ENCODE results near the gene PRUNE2. TPM values are rescaled to one million over a fixed set of nuclear protein-coding genes. Genes with fewer than 3 reads are reported as not detected.
A peak's percentile ranks its signal among the peaks of the same experiment; 100 is the strongest.
"Not testable (repeated sequence)": the region's sequence is repeated elsewhere in the genome, so short reads cannot be mapped to it uniquely, and the experiment has no call there.

Gene PRUNE2
- total and polyA plus RNA-seq, 4 donors: 38.1 to 558 (median 198) TPM

DNA sequence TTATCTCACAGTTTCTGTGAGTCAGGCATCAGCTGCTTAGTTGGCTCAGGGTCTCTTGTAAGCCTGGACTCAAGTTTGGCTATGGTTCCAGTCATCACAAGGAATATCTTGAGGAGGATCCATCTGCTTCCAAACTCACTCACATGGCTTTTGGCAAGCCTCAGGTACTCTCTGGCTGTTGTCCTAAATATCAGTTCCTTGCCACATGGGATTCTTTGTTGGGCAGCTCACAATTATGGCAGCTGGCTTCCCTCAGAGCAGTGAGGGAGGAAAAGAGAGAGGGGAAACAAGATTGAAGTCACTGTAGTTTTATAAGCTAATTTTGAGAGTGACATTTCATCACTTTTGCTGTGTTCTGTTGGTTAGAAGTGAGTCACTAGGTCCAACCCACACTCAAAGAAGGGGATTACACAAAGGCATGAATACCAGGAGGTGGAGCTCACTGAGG lies 302.4 kb downstream of the PRUNE2 start:
- no peaks in the 10 kb centered on the region for H3K4me1 ChIP-seq (ENCODE audit: control insufficient read depth in 1 of 2, insufficient read depth in 2 of 2, low read length in 2 of 2)
- ATAC-seq (ENCODE audit: low FRiP score) (peak; percentile 48), DNase-seq (no peak)
- H3K4me3 ChIP-seq (ENCODE audit: low read length in 2 of 2): no peak overlapping the region
- no peaks in the 10 kb centered on the region for H3K9me3 ChIP-seq (ENCODE audit: control insufficient read depth, low read length)
- no peaks in the 10 kb centered on the region for H3K27me3 ChIP-seq (ENCODE audit: control insufficient read depth in 1 of 2, insufficient read depth in 2 of 2, low read length in 1 of 2)
- H3K27ac ChIP-seq (ENCODE audit: low read depth in 1 of 2, low read length in 2 of 2): no peak overlapping the region
- intact Hi-C loops (cut with DNase I): no loop called here
- H3K36me3 ChIP-seq (ENCODE audit: control insufficient read depth in 1 of 2, insufficient read depth in 2 of 2, low read length in 1 of 2): no peaks in the 10 kb centered on the region

DNA sequence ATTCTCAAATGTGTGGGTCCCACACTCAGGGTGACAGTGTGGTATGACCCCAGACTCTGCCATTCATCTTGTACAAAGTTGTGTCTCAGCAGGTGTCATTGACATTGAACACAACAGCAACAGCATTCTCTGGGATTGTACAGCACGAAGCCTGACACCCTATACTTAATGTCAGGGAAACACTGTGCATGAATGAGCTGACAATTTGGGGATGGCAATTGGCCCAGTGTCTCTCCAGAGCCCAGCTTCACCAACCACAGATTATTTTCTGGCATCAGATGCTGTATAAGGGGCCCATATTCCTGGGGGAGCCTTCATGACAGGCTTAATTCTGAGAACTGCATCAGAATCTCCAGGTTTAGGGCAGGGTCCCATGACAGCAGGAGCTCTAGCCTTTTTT lies 303.7 kb downstream of the PRUNE2 start:
- intact Hi-C loops (cut with DNase I): no loop called here
- Histone ChIP-seq H3K27me3 (ENCODE audit: control insufficient read depth in 1 of 2, insufficient read depth in 2 of 2, low read length in 1 of 2) (no peaks in the 10 kb centered on the region), H3K4me3 (ENCODE audit: low read length in 2 of 2) (no peak overlapping the region), H3K9me3 (ENCODE audit: control insufficient read depth, low read length) (no peaks in the 10 kb centered on the region), H3K36me3 (ENCODE audit: control insufficient read depth in 1 of 2, insufficient read depth in 2 of 2, low read length in 1 of 2) (no peaks in the 10 kb centered on the region), H3K4me1 (ENCODE audit: control insufficient read depth in 1 of 2, insufficient read depth in 2 of 2, low read length in 2 of 2) (no peaks in the 10 kb centered on the region), H3K27ac (ENCODE audit: low read depth in 1 of 2, low read length in 2 of 2) (no peak overlapping the region)
- no peak for ATAC-seq (ENCODE audit: low FRiP score)
- WGBS, 2 donors: 78 to 90% methylated on average over 1 of the region's 1 CpG
- DNase-seq: no peak

DNA sequence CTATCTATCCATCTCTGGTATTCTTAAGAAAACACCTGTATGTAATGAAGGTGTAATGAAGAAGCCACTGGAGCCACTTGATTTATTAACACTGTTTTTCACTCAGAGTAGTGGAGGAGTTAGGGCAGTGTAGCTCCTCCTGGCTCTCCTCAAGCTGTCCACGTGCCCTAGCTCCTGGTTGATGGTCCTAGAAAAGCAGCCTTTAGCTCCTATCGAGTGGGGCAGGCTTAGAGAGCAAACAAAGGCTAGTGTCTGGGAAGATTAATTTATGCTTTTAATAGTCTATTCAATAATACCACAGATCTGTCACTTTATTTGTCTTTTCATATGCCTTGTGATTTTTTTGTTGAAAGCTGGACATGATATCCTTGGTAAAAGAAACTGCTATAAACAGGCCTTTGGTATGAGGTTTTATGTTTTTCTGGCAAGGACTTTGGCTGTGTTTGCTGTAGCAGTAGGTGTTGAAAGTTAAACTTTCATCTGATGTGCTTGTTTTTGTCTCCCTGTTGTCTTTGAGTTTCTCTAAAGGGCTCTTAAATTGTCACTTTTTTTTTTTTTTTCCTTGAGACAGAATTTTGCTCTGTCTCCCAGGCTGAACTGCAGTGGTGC lies 305.8 kb downstream of the PRUNE2 start:
- H3K27ac ChIP-seq (ENCODE audit: low read depth in 1 of 2, low read length in 2 of 2): no peak overlapping the region
- WGBS, 2 donors: 60 to 66% methylated on average over 2 of the region's 2 CpGs
- no peaks in the 10 kb centered on the region for H3K4me1 ChIP-seq (ENCODE audit: control insufficient read depth in 1 of 2, insufficient read depth in 2 of 2, low read length in 2 of 2)
- no peak overlapping the region for H3K4me3 ChIP-seq (ENCODE audit: low read length in 2 of 2)
- no peaks in the 10 kb centered on the region for H3K36me3 ChIP-seq (ENCODE audit: control insufficient read depth in 1 of 2, insufficient read depth in 2 of 2, low read length in 1 of 2)
- intact Hi-C loops (cut with DNase I): no loop called here
- ATAC-seq (ENCODE audit: low FRiP score): no peak
- H3K9me3 ChIP-seq (ENCODE audit: control insufficient read depth, low read length): no peaks in the 10 kb centered on the region
- H3K27me3 ChIP-seq (ENCODE audit: control insufficient read depth in 1 of 2, insufficient read depth in 2 of 2, low read length in 1 of 2): no peaks in the 10 kb centered on the region
- no peak for DNase-seq

DNA sequence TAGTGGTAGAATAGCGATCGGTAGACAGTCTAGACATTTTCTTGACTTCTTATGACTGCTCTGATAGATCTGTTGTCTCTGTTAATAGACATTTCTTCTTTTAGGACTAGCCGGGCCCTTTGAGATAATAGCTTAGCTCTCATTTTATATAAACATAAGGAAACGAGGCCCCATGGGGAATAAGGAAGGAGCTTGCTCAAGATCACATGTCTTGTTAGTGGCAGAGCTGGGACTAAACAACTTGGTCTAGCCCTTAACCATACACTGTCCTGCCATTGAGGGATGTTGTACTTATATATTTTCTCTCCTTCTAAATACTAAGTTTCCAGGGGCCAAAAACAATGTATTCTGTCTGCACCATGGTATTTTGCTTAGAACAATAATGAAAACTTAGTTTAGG lies 306.9 kb downstream of the PRUNE2 start:
- intact Hi-C loops (cut with DNase I): no loop called here
- Histone ChIP-seq H3K4me1 (ENCODE audit: control insufficient read depth in 1 of 2, insufficient read depth in 2 of 2, low read length in 2 of 2) (no peaks in the 10 kb centered on the region), H3K9me3 (ENCODE audit: control insufficient read depth, low read length) (no peaks in the 10 kb centered on the region), H3K27ac (ENCODE audit: low read depth in 1 of 2, low read length in 2 of 2) (no peak overlapping the region), H3K27me3 (ENCODE audit: control insufficient read depth in 1 of 2, insufficient read depth in 2 of 2, low read length in 1 of 2) (no peaks in the 10 kb centered on the region), H3K36me3 (ENCODE audit: control insufficient read depth in 1 of 2, insufficient read depth in 2 of 2, low read length in 1 of 2) (no peaks in the 10 kb centered on the region), H3K4me3 (ENCODE audit: low read length in 2 of 2) (no peak overlapping the region)
- 69 to 76% methylated on average over 4 of the region's 4 CpGs for WGBS, 2 donors
- no peak for DNase-seq
- ATAC-seq (ENCODE audit: low FRiP score): no peak

DNA sequence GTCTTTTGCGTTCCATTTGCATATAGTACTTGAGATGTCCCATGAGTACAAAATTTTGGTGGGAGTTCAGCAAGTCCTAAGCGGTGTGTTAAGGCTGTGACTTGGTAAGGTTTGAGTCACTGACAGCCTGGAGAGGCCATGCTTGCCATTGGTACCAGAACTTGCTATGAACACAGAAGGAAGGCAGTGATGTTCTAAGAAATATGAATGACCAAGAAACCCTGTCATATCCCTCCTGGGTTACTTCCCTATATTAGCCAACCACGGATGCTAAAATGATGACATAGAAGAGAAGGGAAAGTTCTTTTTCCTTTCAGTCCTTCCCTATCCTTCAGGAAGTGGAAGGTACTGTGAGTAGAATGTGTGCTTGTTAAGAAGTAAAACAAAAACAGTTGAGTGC lies 310.3 kb downstream of the PRUNE2 start:
- H3K9me3 ChIP-seq (ENCODE audit: control insufficient read depth, low read length): no peaks in the 10 kb centered on the region
- H3K27me3 ChIP-seq (ENCODE audit: control insufficient read depth in 1 of 2, insufficient read depth in 2 of 2, low read length in 1 of 2): no peaks in the 10 kb centered on the region
- H3K4me3 ChIP-seq (ENCODE audit: low read length in 2 of 2): no peak overlapping the region
- DNase-seq: no peak
- 41 to 51% methylated on average over 3 of the region's 3 CpGs for WGBS, 2 donors
- intact Hi-C loops (cut with DNase I): no loop called here
- H3K36me3 ChIP-seq (ENCODE audit: control insufficient read depth in 1 of 2, insufficient read depth in 2 of 2, low read length in 1 of 2): no peaks in the 10 kb centered on the region
- no peaks in the 10 kb centered on the region for H3K4me1 ChIP-seq (ENCODE audit: control insufficient read depth in 1 of 2, insufficient read depth in 2 of 2, low read length in 2 of 2)
- ATAC-seq (ENCODE audit: low FRiP score): no peak
- H3K27ac ChIP-seq (ENCODE audit: low read depth in 1 of 2, low read length in 2 of 2): no peak overlapping the region

DNA sequence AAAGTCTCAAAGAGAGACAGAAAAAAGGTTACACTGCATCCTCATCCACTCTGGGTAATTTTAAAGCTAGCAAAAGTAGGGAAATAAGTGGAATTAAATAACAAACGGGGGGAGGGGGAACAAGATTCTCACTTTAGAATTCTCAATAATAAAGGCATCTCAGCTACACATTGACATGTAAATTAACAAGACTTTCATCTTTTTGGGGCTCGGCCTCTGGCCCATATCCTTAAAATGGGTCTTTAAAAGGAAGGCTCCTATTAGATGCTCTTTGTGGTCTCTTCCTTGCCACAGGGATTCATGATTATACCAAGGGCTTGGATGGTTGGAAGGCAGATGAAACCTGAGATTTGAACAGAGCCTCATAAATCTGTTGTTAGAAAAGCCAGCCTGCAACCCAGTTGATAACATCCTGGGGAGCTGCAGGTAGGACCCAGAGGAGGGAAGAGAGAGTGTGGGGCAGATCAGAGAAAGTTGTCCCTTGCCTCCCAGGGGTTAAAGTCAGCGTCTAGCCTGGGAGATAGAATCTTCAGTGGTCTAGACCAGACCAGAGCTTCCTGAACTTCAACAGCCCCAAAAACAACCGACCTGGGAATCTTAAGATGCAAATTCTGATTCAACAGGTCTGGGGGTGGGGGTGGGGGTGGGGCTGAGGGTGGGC lies 311.0 kb downstream of the PRUNE2 start:
- 45 to 53% methylated on average over 4 of the region's 4 CpGs for WGBS, 2 donors
- DNase-seq: no peak

DNA sequence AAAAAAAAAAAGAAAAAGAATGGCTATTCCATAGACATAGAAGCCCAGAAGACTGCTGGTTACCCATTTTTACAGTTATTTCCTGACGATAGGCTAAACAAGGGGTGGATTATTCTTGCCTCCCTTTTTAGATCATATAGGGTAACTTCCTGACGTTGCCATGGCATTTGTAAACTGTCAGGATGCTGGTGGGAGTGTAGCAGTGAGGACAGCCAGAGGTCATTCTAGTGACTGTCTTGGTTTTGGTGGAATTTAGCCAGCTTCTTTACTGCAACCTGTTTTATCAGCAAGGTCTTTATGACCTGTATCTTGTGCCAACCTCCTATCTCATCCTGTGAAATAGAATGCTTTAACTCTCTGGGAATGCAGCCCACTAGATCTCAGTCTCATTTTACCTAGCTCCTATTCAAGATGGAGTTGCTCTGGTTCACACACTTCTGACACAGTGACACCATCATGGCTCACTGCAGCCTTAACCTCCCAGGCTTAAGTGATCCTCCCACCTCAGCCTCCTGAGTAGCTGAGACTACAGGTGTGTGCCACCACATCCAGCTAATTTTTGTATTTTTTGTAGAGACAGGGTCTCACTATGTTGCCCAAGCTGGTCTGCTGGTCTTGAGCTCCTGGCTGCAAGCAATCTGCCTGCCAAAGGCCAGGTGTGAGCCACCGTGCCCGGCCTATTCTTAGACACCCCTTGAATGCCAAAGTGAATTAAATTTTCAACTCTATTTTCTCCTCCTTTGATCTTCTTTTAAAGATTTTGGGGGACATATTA lies 311.8 kb downstream of the PRUNE2 start:
- H3K4me3 ChIP-seq (ENCODE audit: low read length in 2 of 2); H3K27me3 ChIP-seq (ENCODE audit: control insufficient read depth in 1 of 2, insufficient read depth in 2 of 2, low read length in 1 of 2); ATAC-seq (ENCODE audit: low FRiP score); DNase-seq; H3K4me1 ChIP-seq (ENCODE audit: control insufficient read depth in 1 of 2, insufficient read depth in 2 of 2, low read length in 2 of 2); intact Hi-C loops (cut with DNase I); H3K9me3 ChIP-seq (ENCODE audit: control insufficient read depth, low read length); H3K36me3 ChIP-seq (ENCODE audit: control insufficient read depth in 1 of 2, insufficient read depth in 2 of 2, low read length in 1 of 2); H3K27ac ChIP-seq (ENCODE audit: low read depth in 1 of 2, low read length in 2 of 2): not testable (repeated sequence)
- WGBS, 2 donors: 46 to 60% methylated on average over 4 of the region's 4 CpGs

More for the DNA sequence above, 311.0 kb downstream of the PRUNE2 start:
- no peak overlapping the region for H3K4me3 ChIP-seq (ENCODE audit: low read length in 2 of 2)
- no peak for ATAC-seq (ENCODE audit: low FRiP score)
- no peaks in the 10 kb centered on the region for H3K4me1 ChIP-seq (ENCODE audit: control insufficient read depth in 1 of 2, insufficient read depth in 2 of 2, low read length in 2 of 2)
- H3K27me3 ChIP-seq (ENCODE audit: control insufficient read depth in 1 of 2, insufficient read depth in 2 of 2, low read length in 1 of 2): no peaks in the 10 kb centered on the region
- no peaks in the 10 kb centered on the region for H3K9me3 ChIP-seq (ENCODE audit: control insufficient read depth, low read length)
- H3K36me3 ChIP-seq (ENCODE audit: control insufficient read depth in 1 of 2, insufficient read depth in 2 of 2, low read length in 1 of 2): no peaks in the 10 kb centered on the region
- H3K27ac ChIP-seq (ENCODE audit: low read depth in 1 of 2, low read length in 2 of 2): no peak overlapping the region
- intact Hi-C loops (cut with DNase I): no loop called here

DNA sequence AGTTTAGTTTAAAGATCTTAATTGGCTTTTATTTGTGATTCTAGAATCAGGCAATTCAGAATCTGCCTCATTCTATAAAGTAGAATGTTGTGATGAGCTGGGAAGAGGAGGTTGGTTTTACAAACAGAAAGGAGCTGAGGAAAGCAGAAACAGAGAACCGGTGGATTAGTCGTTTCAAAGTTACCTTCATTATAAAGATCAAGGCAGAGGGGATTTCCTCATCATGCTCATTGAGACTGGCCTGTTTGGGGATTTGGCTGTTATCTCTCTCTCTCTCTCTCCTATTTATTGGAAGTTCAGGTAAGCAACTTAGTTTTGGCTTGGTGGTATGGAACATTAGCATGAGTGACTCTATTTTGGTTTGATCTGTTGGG lies 313.0 kb downstream of the PRUNE2 start:
- intact Hi-C loops (cut with DNase I): no loop called here
- Histone ChIP-seq H3K27ac (ENCODE audit: low read depth in 1 of 2, low read length in 2 of 2) (no peak overlapping the region), H3K4me3 (ENCODE audit: low read length in 2 of 2) (no peak overlapping the region), H3K27me3 (ENCODE audit: control insufficient read depth in 1 of 2, insufficient read depth in 2 of 2, low read length in 1 of 2) (no peaks in the 10 kb centered on the region), H3K4me1 (ENCODE audit: control insufficient read depth in 1 of 2, insufficient read depth in 2 of 2, low read length in 2 of 2) (no peaks in the 10 kb centered on the region), H3K36me3 (ENCODE audit: control insufficient read depth in 1 of 2, insufficient read depth in 2 of 2, low read length in 1 of 2) (no peaks in the 10 kb centered on the region), H3K9me3 (ENCODE audit: control insufficient read depth, low read length) (no peaks in the 10 kb centered on the region)
- DNase-seq (no peak), ATAC-seq (ENCODE audit: low FRiP score) (no peak)
- WGBS, 2 donors: 65 to 82% methylated on average over 2 of the region's 2 CpGs
